NT2/D1 (cell line): ENCODE measurements around the gene DYSF.

Source experiments
- YY1 ChIP-seq: IDR thresholded peaks from 2 replicates; pipeline ENCODE4 v1.6.1; 2011; ENCODE audit not compliant: insufficient read length, insufficient read depth
- ZNF274 ChIP-seq: IDR thresholded peaks from 2 replicates; pipeline ENCODE4 v1.6.1; 2011; ENCODE audit warnings: mild to moderate bottlenecking, low read depth, low read length

- TF ChIP-seq YY1 (no peak), ZNF274 (no peak)
Observed at GRCh38 chr2:71419976-71420375, 33.4 kb upstream of the DYSF start.
